ENCODE results near the gene PLXNA1. TPM values are rescaled to one million over a fixed set of nuclear protein-coding genes. Genes with fewer than 3 reads are reported as not detected.

Gene PLXNA1
- total RNA-seq, 4 donors from 2014 or later = 19.7 to 27.5 (median 23.9) TPM

- intact Hi-C loops (cut with DNase I) = no loop called here
- Histone ChIP-seq H3K27ac (no peak overlapping the region), H3K36me3 (no peaks in the 10 kb centered on the region), H3K9me3 (no peaks in the 10 kb centered on the region), H3K4me1 (peaks cover 0 to 13% (median 12%) of the 10 kb centered on the region in 3 donors), H3K4me3 (no peak overlapping the region), H3K27me3 (no peaks in the 10 kb centered on the region)
- no peak for DNase-seq
- WGBS, 2 donors = 71 to 87% methylated on average over 3 of the region's 3 CpGs
- TF ChIP-seq POLR2A (IDR thresholded peaks at IDR 0.05) (no peak), CTCF (IDR thresholded peaks at IDR 0.05) (no peak)
Measured at GRCh38 chr3:126939733-126940132, 43.2 kb upstream of the PLXNA1 start.

- no peaks in the 10 kb centered on the region for H3K36me3 ChIP-seq
- intact Hi-C loops (cut with DNase I) = no loop called here
Measured at GRCh38 chr3:126941721-126942270, 41.1 kb upstream of the PLXNA1 start.

GRCh38 chr3:126944089-126944965, 38.6 kb upstream of the PLXNA1 start:
- TF ChIP-seq POLR2A (IDR thresholded peaks at IDR 0.05) (no peak), CTCF (IDR thresholded peaks at IDR 0.05) (no peak)
- H3K27ac ChIP-seq = no peak overlapping the region
- H3K4me1 ChIP-seq = peaks cover 0 to under 1% (median 0%) of the 10 kb centered on the region in 3 donors
- H3K4me3 ChIP-seq = no peak overlapping the region
- no peaks in the 10 kb centered on the region for H3K9me3 ChIP-seq
- no peak for DNase-seq
- peaks cover 0 to 5% (median 0%) of the 10 kb centered on the region in 3 donors for H3K36me3 ChIP-seq
- no peaks in the 10 kb centered on the region for H3K27me3 ChIP-seq
- intact Hi-C loops (cut with DNase I) = no loop called here
- WGBS, 2 donors = 70 to 92% methylated on average over 11 to 12 of the region's 12 CpGs

More at GRCh38 chr3:126941721-126942270, 41.1 kb upstream of the PLXNA1 start:
- H3K9me3 ChIP-seq = no peaks in the 10 kb centered on the region
- no peak for DNase-seq
- H3K4me1 ChIP-seq = peaks cover 0 to 13% (median 12%) of the 10 kb centered on the region in 3 donors
- H3K27me3 ChIP-seq = no peaks in the 10 kb centered on the region
- 80 to 84% methylated on average over 4 to 5 of the region's 5 CpGs for WGBS, 2 donors
- no peak overlapping the region for H3K4me3 ChIP-seq
- TF ChIP-seq POLR2A (IDR thresholded peaks at IDR 0.05) (no peak), CTCF (IDR thresholded peaks at IDR 0.05) (no peak)
- H3K27ac ChIP-seq = no peak overlapping the region

- Histone ChIP-seq H3K36me3 (peaks cover 0 to 8% (median 0%) of the 10 kb centered on the region in 3 donors), H3K9me3 (no peaks in the 10 kb centered on the region), H3K27me3 (no peaks in the 10 kb centered on the region), H3K4me3 (no peak overlapping the region), H3K27ac (no peak overlapping the region), H3K4me1 (no peaks in the 10 kb centered on the region)
- TF ChIP-seq POLR2A (IDR thresholded peaks at IDR 0.05) (no peak), CTCF (IDR thresholded peaks at IDR 0.05) (no peak)
- WGBS, 2 donors = 88 to 89% methylated on average over 15 to 16 of the region's 17 CpGs
- intact Hi-C loops (cut with DNase I) = no loop called here
- no peak for DNase-seq
Measured at GRCh38 chr3:126945171-126945721, 37.7 kb upstream of the PLXNA1 start.

- H3K27ac ChIP-seq = no peak overlapping the region
- H3K9me3 ChIP-seq = no peaks in the 10 kb centered on the region
- no peaks in the 10 kb centered on the region for H3K27me3 ChIP-seq
- peaks cover 0 to 8% (median 0%) of the 10 kb centered on the region in 3 donors for H3K36me3 ChIP-seq
- intact Hi-C loops (cut with DNase I) = no loop called here
- no peak for DNase-seq
- no peak overlapping the region for H3K4me3 ChIP-seq
- WGBS, 2 donors = 84 to 99% methylated on average over 5 of the region's 9 CpGs
- no peaks in the 10 kb centered on the region for H3K4me1 ChIP-seq
- TF ChIP-seq POLR2A (IDR thresholded peaks at IDR 0.05) (no peak), CTCF (IDR thresholded peaks at IDR 0.05) (no peak)
Measured at GRCh38 chr3:126945891-126946290, 37.0 kb upstream of the PLXNA1 start.

Measured in esophagus squamous epithelium (tissue), 5 donors.